Brain microvascular endothelial cell (primary cell): ENCODE results near the gene POU5F1.
A peak's percentile ranks its signal among the peaks of the same experiment; 100 is the strongest.

ENCODE experiments used
- DNase-seq: peaks from one replicate; pipeline ENCODE4 v3.0.0-alpha.2; 2020
- H3K27ac ChIP-seq: fragments of 250-450 bp; sonication (Bioruptor Pico); 2 replicates; pipeline ENCODE4 v1.5.1; 2020; ENCODE audit warnings: mild to moderate bottlenecking, moderate library complexity
- H3K27me3 ChIP-seq: fragments of 250-450 bp; sonication (Bioruptor Pico); replicated peaks from 2 replicates; pipeline ENCODE4 v1.5.1; 2020; ENCODE audit warnings: mild to moderate bottlenecking
- H3K36me3 ChIP-seq: fragments of 250-450 bp; sonication (Bioruptor Pico); replicated peaks from 2 replicates; pipeline ENCODE4 v1.5.1; 2020; ENCODE audit warnings: mild to moderate bottlenecking
- H3K4me3 ChIP-seq: 2 replicates; pipeline ENCODE4 v1.5.1; 2011; ENCODE audit warnings: low read depth, mild to moderate bottlenecking, control low read depth, low read length, moderate library complexity
- CTCF ChIP-seq: IDR thresholded peaks from 2 replicates; pipeline ENCODE4 v1.5.1; 2011; ENCODE audit warnings: low read depth, mild to moderate bottlenecking, moderate library complexity, low read length, control low read depth, inconsistent platforms; ENCODE audit errors: missing control alignments
- in situ Hi-C: cut with HindIII; loops from 2 replicates; pipeline ENCODE4 v1.10.0; 2017; ENCODE audit warnings: low sequenced_read_pairs, low pct_ligation_motif_present

POU5F1 gene

GRCh38 chr6:31114541-31114878 lies 56.0 kb downstream of the POU5F1 start, which contains the start of gene PSORS1C1:
Gene PSORS1C1 (plus strand): TSS chr6:31114800. CDS start chr6:31129633, 14,833 bp downstream.
- in situ Hi-C loops: no loop called here
- DNase-seq: peak; percentile 92
- H3K4me3 ChIP-seq: peak within 1 kb of the TSS; percentile 41

More at GRCh38 chr6:31114541-31114878, 56.0 kb downstream of the POU5F1 start, which contains the start of gene PSORS1C1:
- peaks cover 9% of the 10 kb centered on the region for H3K27me3 ChIP-seq
- TF ChIP-seq CTCF: no peak
- peak within 1 kb of the TSS; percentile 57 for H3K27ac ChIP-seq
- no peaks in the 10 kb centered on the region for H3K36me3 ChIP-seq
